Panc1 (cell line): ENCODE results near the gene COMMD7. TPM values are rescaled to one million over a fixed set of nuclear protein-coding genes. Genes with fewer than 3 reads are reported as not detected.

Experiments
- ATAC-seq: fragments of 200-7000 bp; cut with Tn5 transposase; 2 replicates; pipeline ENCODE4 v1.9.1; 2020; ENCODE audit warnings: mild to moderate bottlenecking, moderate library complexity
- BruUV-seq: library from RNA; stranded (reverse); fragments of 400-500 nt; replicated peaks from 2 replicates; lab custom pipeline; 2021; lab: Mats Ljungman, UMichigan
- CTCF ChIA-PET: fragments of 300-600 bp; sonication (Branson Sonifier 250); formaldehyde crosslinking; loops from one replicate; lab custom pipeline; 2022; ENCODE audit warnings: antibody characterized with exemption; lab: Charles Lee
- POLR2A ChIA-PET: fragments of 300-600 bp; sonication (Branson Sonifier 250); formaldehyde crosslinking; loops from one replicate; lab custom pipeline; 2022; ENCODE audit warnings: antibody characterized with exemption; lab: Charles Lee
- DNase-seq: peaks from one replicate; pipeline ENCODE4 v3.0.0-alpha.2; 2010; ENCODE audit warnings: low read depth, low spot score
- H3K27ac ChIP-seq: 2 replicates; pipeline ENCODE4 v1.5.1; 2011; ENCODE audit warnings: mild to moderate bottlenecking, low read length, inconsistent platforms
- H3K27me3 ChIP-seq: fragments of 200-500 bp; sonication (Bioruptor generic); 2 replicates; pipeline ENCODE4 v1.6.0; 2014; ENCODE audit warnings: low read length, inconsistent platforms; ENCODE audit not compliant: control insufficient read depth, insufficient read depth
- H3K36me3 ChIP-seq: fragments of 200-500 bp; sonication (Bioruptor generic); 2 replicates; pipeline ENCODE4 v1.5.1; 2014; ENCODE audit warnings: inconsistent platforms, mild to moderate bottlenecking, low read length, moderate library complexity; ENCODE audit not compliant: control insufficient read depth, insufficient read depth
- H3K4me1 ChIP-seq: 2 replicates; pipeline ENCODE4 v1.5.1; 2011; ENCODE audit warnings: inconsistent platforms, mild to moderate bottlenecking, low read length, moderate library complexity; ENCODE audit not compliant: control insufficient read depth, insufficient read depth
- H3K4me3 ChIP-seq, 2 experiments: 2 replicates each; pipeline ENCODE4 v1.5.1; 2011 to 2012; ENCODE audit warnings: low read depth in 2 of 2, low read length in 2 of 2, mild to moderate bottlenecking in 2 of 2, inconsistent platforms in 1 of 2, moderate library complexity in 1 of 2
- H3K9me3 ChIP-seq: fragments of 200-500 bp; sonication (Bioruptor generic); 2 replicates; pipeline ENCODE4 v1.5.1; 2014; ENCODE audit warnings: low read depth, mild to moderate bottlenecking, inconsistent platforms, low read length, moderate library complexity; ENCODE audit not compliant: control insufficient read depth, insufficient read depth
- CTCF ChIP-seq: fragments of 450-650 bp; IDR thresholded peaks from 2 replicates; pipeline ENCODE4 v1.5.1; 2017; ENCODE audit warnings: mild to moderate bottlenecking
- POLR2AphosphoS5 ChIP-seq: IDR thresholded peaks from 2 replicates; pipeline ENCODE4 v1.6.1; 2012; ENCODE audit warnings: mild to moderate bottlenecking, low read depth, low read length, moderate library complexity
- REST ChIP-seq, 2 experiments: IDR thresholded peaks; 2 replicates each; pipeline ENCODE4 v1.6.1; 2011 to 2012; ENCODE audit warnings: low read depth in 2 of 2, control low read depth in 1 of 2, low read length in 1 of 2, mild to moderate bottlenecking in 1 of 2, moderate library complexity in 1 of 2; ENCODE audit not compliant: insufficient read depth in 1 of 2
- SIN3A ChIP-seq: IDR thresholded peaks from 2 replicates; pipeline ENCODE4 v1.6.1; 2012; ENCODE audit warnings: low read depth, mild to moderate bottlenecking, low read length, moderate library complexity, borderline replicate concordance; ENCODE audit not compliant: insufficient read depth
- TCF7L2 ChIP-seq: IDR thresholded peaks from 2 replicates; pipeline ENCODE4 v1.6.1; 2011; ENCODE audit warnings: mild to moderate bottlenecking, low read depth, low read length, inconsistent platforms
- in situ Hi-C: cut with HindIII; loops from 2 replicates; pipeline ENCODE4 v1.10.0; 2016; ENCODE audit warnings: low sequenced_read_pairs, low pct_unique_long_range_greater_than_20kb
- intact Hi-C: fragments of 100-400 bp; cut with micrococcal nuclease; formaldehyde crosslinking; loops from one replicate; pipeline ENCODE4 v1.10.0; 2022; ENCODE audit not compliant: unreplicated experiment
- total RNA-seq: library from RNA; stranded (reverse); gene quantifications from one replicate; pipeline ENCODE4 v1.2.1, GENCODE V29; 2021; ENCODE audit not compliant: unreplicated experiment

COMMD7 gene
- total RNA-seq, 1 experiment from 2014 or later: 24.8 TPM

- H3K27me3 ChIP-seq: no peaks in the 10 kb centered on the region
- H3K4me1 ChIP-seq: no peaks in the 10 kb centered on the region
- intact Hi-C loops: no loop called here
- in situ Hi-C loops: no loop called here
- POLR2A ChIA-PET: interaction anchor here (0.6 kb wide), 1 partner anchor 36 kb away, joined by 4 read pairs; no protein-coding TSS in a partner anchor
- no peak overlapping the region for H3K4me3 ChIP-seq
- TF ChIP-seq REST (IDR thresholded peaks at IDR 0.05; ENCODE audit: insufficient read depth in 1 of 2, low read depth in 2 of 2, low read length in 1 of 2): no peak
- TF ChIP-seq CTCF: no peak
- TF ChIP-seq TCF7L2: no peak
- TF ChIP-seq POLR2AphosphoS5: no peak
- TF ChIP-seq SIN3A: no peak
- H3K27ac ChIP-seq: no peak overlapping the region
- no peaks in the 10 kb centered on the region for H3K36me3 ChIP-seq
- BruUV-seq: no TSS peak
- DNase-seq (no peak), ATAC-seq (no peak)
- CTCF ChIA-PET: interaction anchor here (0.6 kb wide), 1 partner anchor 565 kb away, joined by 6 read pairs; no protein-coding TSS in a partner anchor
- no peaks in the 10 kb centered on the region for H3K9me3 ChIP-seq
Observed at GRCh38 chr20:32661820-32662528, 81.3 kb downstream of the COMMD7 start.

- CTCF ChIA-PET: interaction anchor here (0.9 kb wide), 1 partner anchor 117 kb away, joined by 3 read pairs; no protein-coding TSS in a partner anchor
- intact Hi-C loops (no loop called here), in situ Hi-C loops (no loop called here)
- H3K4me1 ChIP-seq: no peaks in the 10 kb centered on the region
- H3K36me3 ChIP-seq: no peaks in the 10 kb centered on the region
- TF ChIP-seq REST (IDR thresholded peaks at IDR 0.05; ENCODE audit: insufficient read depth in 1 of 2, low read depth in 2 of 2, low read length in 1 of 2): no peak
- TF ChIP-seq TCF7L2: no peak
- no peak for TF ChIP-seq SIN3A
- no peak for TF ChIP-seq CTCF
- TF ChIP-seq POLR2AphosphoS5: no peak
- ATAC-seq (no peak), DNase-seq (no peak)
- no peak overlapping the region for H3K27ac ChIP-seq
- no peak overlapping the region for H3K4me3 ChIP-seq
- no TSS peak for BruUV-seq
- POLR2A ChIA-PET: interaction anchor here (0.6 kb wide), 1 partner anchor 137 kb away, joined by 3 read pairs; no protein-coding TSS in a partner anchor
- no peaks in the 10 kb centered on the region for H3K9me3 ChIP-seq
- no peaks in the 10 kb centered on the region for H3K27me3 ChIP-seq
Observed at GRCh38 chr20:32660661-32661060, 82.6 kb downstream of the COMMD7 start.
